ENCODE results near the gene TBC1D13. TPM values are rescaled to one million over a fixed set of nuclear protein-coding genes. Genes with fewer than 3 reads are reported as not detected.

The TBC1D13 gene
- total and polyA plus RNA-seq, 2 of the 13 experiments (the other 11 are each of a cell fraction or from before 2014, with no cell fraction given), result 17.9 to 19.7 TPM

DNA sequence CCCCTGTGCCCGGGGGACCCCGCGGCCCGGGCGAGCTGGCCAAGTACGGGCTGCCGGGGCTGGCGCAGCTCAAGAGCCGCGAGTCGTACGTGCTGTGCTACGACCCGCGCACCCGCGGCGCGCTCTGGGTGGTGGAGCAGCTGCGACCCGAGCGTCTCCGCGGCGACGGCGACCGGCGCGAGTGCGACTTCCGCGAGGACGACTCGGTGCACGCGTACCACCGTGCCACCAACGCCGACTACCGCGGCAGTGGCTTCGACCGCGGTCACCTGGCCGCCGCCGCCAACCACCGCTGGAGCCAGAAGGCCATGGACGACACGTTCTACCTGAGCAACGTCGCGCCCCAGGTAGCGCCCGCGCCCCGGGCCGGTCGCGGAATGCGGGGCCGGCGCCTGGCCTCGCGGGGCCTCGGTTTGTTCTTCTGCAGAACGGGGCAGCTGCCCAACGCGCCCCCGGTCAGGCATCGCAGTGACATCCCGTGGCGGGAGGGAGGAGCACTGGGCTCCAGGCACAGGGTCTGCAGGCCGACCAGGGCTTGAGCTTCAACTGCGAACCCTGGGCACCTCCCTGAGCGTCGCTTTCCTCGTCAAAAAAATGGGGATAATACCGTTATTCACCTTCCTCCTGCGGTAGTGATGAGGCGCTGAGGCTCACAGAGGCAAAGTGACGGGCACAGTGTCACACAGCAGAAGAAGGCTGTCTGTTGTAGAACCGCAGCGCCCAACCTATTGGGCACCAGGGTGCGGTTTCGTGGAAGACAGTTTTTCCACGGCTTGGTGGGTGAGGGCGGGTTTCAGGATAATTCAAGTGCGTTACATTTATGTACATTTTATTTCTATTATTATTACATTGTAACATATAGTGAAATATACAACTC, 32.0 kb downstream of the TBC1D13 start (continued):
- TF ChIP-seq PCBP2 (optimal IDR thresholded peaks at IDR 0.05; ENCODE audit: low read depth, low read length, poor library complexity, severe bottlenecking) (no peak), PHF21A (CRISPR knock-in tag; IDR thresholded peaks at IDR 0.05) (no peak), SP140L (CRISPR knock-in tag; IDR thresholded peaks at IDR 0.05; ENCODE audit: borderline replicate concordance) (no peak), ZNF382 (CRISPR knock-in tag; IDR thresholded peaks at IDR 0.05; ENCODE audit: borderline replicate concordance) (no peak), ZNF674 (CRISPR knock-in tag; IDR thresholded peaks at IDR 0.05; ENCODE audit: low read depth) (no peak; the same call in 1 of the 2 replicates), ZNF83 (CRISPR knock-in tag; IDR thresholded peaks at IDR 0.05; ENCODE audit: borderline replicate concordance) (no peak), ZNF746 (CRISPR knock-in tag; IDR thresholded peaks at IDR 0.05) (no peak), NFYC (CRISPR knock-in tag; IDR thresholded peaks at IDR 0.05) (no peak), ZFX (CRISPR knock-in tag; IDR thresholded peaks at IDR 0.05; ENCODE audit: low read depth) (no peak), SOX5 (CRISPR knock-in tag; IDR thresholded peaks at IDR 0.05; ENCODE audit: borderline replicate concordance) (no peak), HNRNPH1 (optimal IDR thresholded peaks at IDR 0.05; ENCODE audit: low read depth, low read length) (no peak)
- TF ChIP-seq, protein P1, sequence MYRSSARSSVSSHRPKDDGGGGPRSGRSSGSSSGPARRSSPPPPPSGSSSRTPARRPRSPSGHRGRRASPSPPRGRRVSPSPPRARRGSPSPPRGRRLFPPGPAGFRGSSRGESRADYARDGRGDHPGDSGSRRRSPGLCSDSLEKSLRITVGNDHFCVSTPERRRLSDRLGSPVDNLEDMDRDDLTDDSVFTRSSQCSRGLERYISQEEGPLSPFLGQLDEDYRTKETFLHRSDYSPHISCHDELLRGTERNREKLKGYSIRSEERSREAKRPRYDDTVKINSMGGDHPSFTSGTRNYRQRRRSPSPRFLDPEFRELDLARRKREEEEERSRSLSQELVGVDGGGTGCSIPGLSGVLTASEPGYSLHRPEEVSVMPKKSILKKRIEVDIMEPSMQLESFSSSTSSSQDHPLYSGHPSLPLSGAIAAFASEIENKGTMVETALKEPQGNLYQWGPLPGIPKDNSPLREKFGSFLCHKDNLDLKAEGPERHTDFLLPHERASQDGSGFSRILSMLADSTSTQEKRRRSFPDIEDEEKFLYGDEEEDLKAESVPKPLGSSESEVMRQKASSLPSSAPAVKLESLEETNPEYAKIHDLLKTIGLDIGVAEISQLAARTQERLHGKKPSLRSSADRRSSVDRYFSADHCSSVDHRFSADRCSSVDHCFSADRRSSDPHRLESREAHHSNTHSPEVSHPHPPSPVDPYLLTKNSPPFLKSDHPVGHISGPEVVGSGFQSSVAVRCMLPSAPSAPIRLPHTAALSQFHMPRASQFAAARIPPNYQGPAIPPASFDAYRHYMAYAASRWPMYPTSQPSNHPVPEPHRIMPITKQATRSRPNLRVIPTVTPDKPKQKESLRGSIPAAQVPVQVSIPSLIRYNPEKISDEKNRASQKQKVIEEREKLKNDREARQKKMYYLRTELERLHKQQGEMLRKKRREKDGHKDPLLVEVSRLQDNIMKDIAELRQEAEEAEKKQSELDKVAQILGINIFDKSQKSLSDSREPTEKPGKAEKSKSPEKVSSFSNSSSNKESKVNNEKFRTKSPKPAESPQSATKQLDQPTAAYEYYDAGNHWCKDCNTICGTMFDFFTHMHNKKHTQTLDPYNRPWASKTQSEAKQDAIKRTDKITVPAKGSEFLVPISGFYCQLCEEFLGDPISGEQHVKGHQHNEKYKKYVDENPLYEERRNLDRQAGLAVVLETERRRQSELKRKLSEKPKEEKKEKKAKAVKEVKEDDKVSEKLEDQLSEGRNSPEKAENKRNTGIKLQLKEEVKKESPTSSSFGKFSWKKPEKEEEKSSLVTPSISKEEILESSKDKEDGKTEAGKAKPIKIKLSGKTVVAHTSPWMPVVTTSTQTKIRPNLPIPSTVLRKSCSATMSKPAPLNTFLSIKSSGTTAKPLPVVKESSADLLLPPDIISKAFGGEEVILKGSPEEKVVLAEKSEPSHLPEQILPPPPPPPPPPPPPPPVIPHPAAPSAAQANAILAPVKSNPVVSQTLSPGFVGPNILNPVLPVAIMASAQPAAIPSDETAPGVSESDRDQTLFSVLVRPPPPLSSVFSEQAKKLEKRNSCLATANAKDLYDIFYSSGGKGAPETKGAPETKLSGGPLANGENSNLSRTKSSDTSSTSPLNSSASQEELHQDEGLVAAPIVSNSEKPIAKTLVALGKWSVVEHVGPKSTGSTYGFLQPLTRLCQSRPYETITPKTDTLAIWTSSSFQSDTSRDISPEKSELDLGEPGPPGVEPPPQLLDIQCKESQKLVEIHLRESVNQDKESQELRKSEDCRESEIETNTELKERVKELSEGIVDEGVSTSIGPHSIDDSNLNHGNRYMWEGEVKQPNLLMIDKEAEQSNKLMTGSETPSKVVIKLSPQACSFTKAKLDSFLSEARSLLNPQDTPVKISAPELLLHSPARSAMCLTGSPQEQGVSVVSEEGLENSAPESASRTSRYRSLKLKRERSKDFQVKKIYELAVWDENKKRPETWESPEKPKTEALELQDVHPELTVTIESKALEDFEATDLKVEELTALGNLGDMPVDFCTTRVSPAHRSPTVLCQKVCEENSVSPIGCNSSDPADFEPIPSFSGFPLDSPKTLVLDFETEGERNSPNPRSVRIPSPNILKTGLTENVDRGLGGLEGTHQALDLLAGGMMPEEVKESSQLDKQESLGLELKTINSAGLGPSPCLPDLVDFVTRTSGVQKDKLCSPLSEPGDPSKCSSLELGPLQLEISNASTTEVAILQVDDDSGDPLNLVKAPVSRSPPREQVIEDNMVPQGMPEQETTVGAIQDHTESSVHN (CRISPR knock-in tag; IDR thresholded peaks at IDR 0.05), result no peak
- TF ChIP-seq, protein P2, sequence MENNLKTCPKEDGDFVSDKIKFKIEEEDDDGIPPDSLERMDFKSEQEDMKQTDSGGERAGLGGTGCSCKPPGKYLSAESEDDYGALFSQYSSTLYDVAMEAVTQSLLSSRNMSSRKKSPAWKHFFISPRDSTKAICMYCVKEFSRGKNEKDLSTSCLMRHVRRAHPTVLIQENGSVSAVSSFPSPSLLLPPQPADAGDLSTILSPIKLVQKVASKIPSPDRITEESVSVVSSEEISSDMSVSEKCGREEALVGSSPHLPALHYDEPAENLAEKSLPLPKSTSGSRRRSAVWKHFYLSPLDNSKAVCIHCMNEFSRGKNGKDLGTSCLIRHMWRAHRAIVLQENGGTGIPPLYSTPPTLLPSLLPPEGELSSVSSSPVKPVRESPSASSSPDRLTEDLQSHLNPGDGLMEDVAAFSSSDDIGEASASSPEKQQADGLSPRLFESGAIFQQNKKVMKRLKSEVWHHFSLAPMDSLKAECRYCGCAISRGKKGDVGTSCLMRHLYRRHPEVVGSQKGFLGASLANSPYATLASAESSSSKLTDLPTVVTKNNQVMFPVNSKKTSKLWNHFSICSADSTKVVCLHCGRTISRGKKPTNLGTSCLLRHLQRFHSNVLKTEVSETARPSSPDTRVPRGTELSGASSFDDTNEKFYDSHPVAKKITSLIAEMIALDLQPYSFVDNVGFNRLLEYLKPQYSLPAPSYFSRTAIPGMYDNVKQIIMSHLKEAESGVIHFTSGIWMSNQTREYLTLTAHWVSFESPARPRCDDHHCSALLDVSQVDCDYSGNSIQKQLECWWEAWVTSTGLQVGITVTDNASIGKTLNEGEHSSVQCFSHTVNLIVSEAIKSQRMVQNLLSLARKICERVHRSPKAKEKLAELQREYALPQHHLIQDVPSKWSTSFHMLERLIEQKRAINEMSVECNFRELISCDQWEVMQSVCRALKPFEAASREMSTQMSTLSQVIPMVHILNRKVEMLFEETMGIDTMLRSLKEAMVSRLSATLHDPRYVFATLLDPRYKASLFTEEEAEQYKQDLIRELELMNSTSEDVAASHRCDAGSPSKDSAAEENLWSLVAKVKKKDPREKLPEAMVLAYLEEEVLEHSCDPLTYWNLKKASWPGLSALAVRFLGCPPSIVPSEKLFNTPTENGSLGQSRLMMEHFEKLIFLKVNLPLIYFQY (CRISPR knock-in tag; IDR thresholded peaks at IDR 0.05; ENCODE audit: borderline replicate concordance), result no peak
- TF ChIP-seq, protein P3, sequence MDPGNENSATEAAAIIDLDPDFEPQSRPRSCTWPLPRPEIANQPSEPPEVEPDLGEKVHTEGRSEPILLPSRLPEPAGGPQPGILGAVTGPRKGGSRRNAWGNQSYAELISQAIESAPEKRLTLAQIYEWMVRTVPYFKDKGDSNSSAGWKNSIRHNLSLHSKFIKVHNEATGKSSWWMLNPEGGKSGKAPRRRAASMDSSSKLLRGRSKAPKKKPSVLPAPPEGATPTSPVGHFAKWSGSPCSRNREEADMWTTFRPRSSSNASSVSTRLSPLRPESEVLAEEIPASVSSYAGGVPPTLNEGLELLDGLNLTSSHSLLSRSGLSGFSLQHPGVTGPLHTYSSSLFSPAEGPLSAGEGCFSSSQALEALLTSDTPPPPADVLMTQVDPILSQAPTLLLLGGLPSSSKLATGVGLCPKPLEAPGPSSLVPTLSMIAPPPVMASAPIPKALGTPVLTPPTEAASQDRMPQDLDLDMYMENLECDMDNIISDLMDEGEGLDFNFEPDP (CRISPR knock-in tag; conservative IDR thresholded peaks at IDR 0.05), result no peak
